Heart left ventricle (tissue), 16 donors: ENCODE data around the gene RHAG. TPM values are rescaled to one million over a fixed set of nuclear protein-coding genes. Genes with fewer than 3 reads are reported as not detected.

Experiments
- ATAC-seq, 4 donors: fragments of 200-7000 bp; cut with Tn5 transposase; one replicate each; pipeline ENCODE4 v1.9.1; 2020 to 2022; ENCODE audit warnings: moderate library complexity in 4 of 4, mild to moderate bottlenecking in 3 of 4, moderate number of reproducible peaks in 1 of 4
- DNase-seq, 5 donors: peaks; one replicate each; pipeline ENCODE4 v3.0.0-alpha.2; 2020
- H3K27ac ChIP-seq, 12 donors: fragments of 200-600 bp; sonication (generic) in 4 of 12; one replicate each; pipeline versions ENCODE4 v1.5.0 to v1.8.0; 2016 to 2022; ENCODE audit warnings: mild to moderate bottlenecking in 2 of 12
- H3K27me3 ChIP-seq, 9 donors: fragments of 200-600 bp; sonication (generic) in 2 of 9; one replicate each; pipeline versions ENCODE4 v1.5.1 to v1.8.0; 2016 to 2022; ENCODE audit warnings: mild to moderate bottlenecking in 3 of 9
- H3K36me3 ChIP-seq, 9 donors: fragments of 200-600 bp; sonication (generic) in 2 of 9; one replicate each; pipeline versions ENCODE4 v1.5.0 to v1.8.0; 2018 to 2022; ENCODE audit warnings: mild to moderate bottlenecking in 2 of 9
- H3K4me1 ChIP-seq, 12 donors: fragments of 200-600 bp; sonication (generic) in 4 of 12; one replicate each; pipeline versions ENCODE4 v1.5.0 to v1.8.0; 2016 to 2022; ENCODE audit warnings: mild to moderate bottlenecking in 3 of 12
- H3K4me3 ChIP-seq, 12 donors: fragments of 200-600 bp; sonication (generic) in 4 of 12; one replicate each; pipeline versions ENCODE4 v1.5.0 to v1.8.0; 2017 to 2022; ENCODE audit warnings: mild to moderate bottlenecking in 9 of 12, moderate library complexity in 4 of 12
- H3K9me3 ChIP-seq, 12 donors: fragments of 200-600 bp; sonication (generic) in 4 of 12; one replicate each; pipeline versions ENCODE4 v1.5.0 to v1.8.0; 2016 to 2022; ENCODE audit warnings: mild to moderate bottlenecking in 1 of 12
- POLR2A ChIP-seq, 2 donors: fragments of 450-650 bp; IDR thresholded peaks; one replicate each; pipeline ENCODE4 v1.6.1; 2017; ENCODE audit warnings: antibody characterized with exemption in 2 of 2, mild to moderate bottlenecking in 2 of 2, moderate library complexity in 2 of 2
- WGBS, 4 donors: extraction: QIAGEN DNeasy Blood & Tissue Kit in 2 of 4; methylation state at CpG; one replicate each; pipeline versions ENCODE4 v1.1.5 to v1.1.7; 2013 to 2018; 5-methylcytosine and 5-hydroxymethylcytosine counted together
- intact Hi-C, 10 donors: fragments of 100-400 bp; cut with DNase I; formaldehyde crosslinking; loops; one replicate each; pipeline versions ENCODE4 v1.11.1 to v1.14.2; 2022
- polyA plus RNA-seq, 2 donors: library from polyadenylated mRNA; stranded (reverse); fragments of 200-250 nt; gene quantifications; one replicate each; pipeline ENCODE4 v1.2.3, GENCODE V29; 2013
- total RNA-seq, 9 donors: library from RNA; depleted of rRNA in 2 of 9; stranded (reverse); fragments of >200 nt in 2 of 9; fragmentation: NEBNext Ultra II Directional in 3 of 9; extraction: Animal tissue kit (Norgen Biotek cat#: 25700) in 3 of 9; gene quantifications; one replicate each; pipeline versions ENCODE4 v1.1.0 to v1.2.4, GENCODE V29; 2016 to 2023
- TF ChIP-seq, protein P1 (sequence below), 12 donors: fragments of 200-600 bp; sonication (generic) in 4 of 12; IDR thresholded peaks; one replicate each; pipeline versions ENCODE4 v1.5.0 to v1.8.0; 2018 to 2022; ENCODE audit warnings: antibody characterized with exemption in 12 of 12, mild to moderate bottlenecking in 5 of 12
- donor health status: ischemic (EF 13 %, LVEDD 7.1; RV severe dilation, severe dysfunction).
- donor health status: healthy with polysubstance abuse.
- donor health status: DM: no; HTN: yes; CAD: no.
- donor health status: DM: no; HTN: no; CAD: no.
- donor health status: ischemic (EF 25% LVEDD 6.9; RV normal size, moderate dysfunction).
- donor health status: ischemic (EF 25% LVEDD 5.7; RV mildly dilated, moderate dysfunction).
- donor health status: healthy.
- donor health status: DM: yes; HTN: yes; CAD: no.
- donor health status: ischemic (EF 35%, LVEDD 5.7; RV mildly dilated, moderate dysfunction).
- donor health status: nonischemic (EF 11% LVEDD 7.7; RV severe dilation, severe dysfunction).
- donor health status: DM: yes; HTN: yes; CAD: no.
- donor health status: PGD.
- donor health status: ischemic (EF 29% LVEDD 5.4; RV normal size, mild dysfunction).
- donor health status: nonischemic (EF 23%, LVEDD 6.1; RV moderate dilation, normal function).

The RHAG gene
- total and polyA plus RNA-seq, 11 donors, result 0.16 to 2.6 (median 0.44) TPM; not detected in 4

- intact Hi-C loops, result no loop called here
- Histone ChIP-seq H3K9me3 (peaks cover 0 to 8% (median 0%) of the 10 kb centered on the region in 12 donors), H3K27ac (peak overlapping the region in 4 of 12 donors; percentile 6 to 38 (median 16)), H3K36me3 (no peaks in the 10 kb centered on the region), H3K27me3 (peaks cover 0 to 5% (median 0%) of the 10 kb centered on the region in 9 donors), H3K4me3 (no peak overlapping the region), H3K4me1 (peaks cover 0 to 3% (median 0%) of the 10 kb centered on the region in 12 donors)
- TF ChIP-seq, protein P1, sequence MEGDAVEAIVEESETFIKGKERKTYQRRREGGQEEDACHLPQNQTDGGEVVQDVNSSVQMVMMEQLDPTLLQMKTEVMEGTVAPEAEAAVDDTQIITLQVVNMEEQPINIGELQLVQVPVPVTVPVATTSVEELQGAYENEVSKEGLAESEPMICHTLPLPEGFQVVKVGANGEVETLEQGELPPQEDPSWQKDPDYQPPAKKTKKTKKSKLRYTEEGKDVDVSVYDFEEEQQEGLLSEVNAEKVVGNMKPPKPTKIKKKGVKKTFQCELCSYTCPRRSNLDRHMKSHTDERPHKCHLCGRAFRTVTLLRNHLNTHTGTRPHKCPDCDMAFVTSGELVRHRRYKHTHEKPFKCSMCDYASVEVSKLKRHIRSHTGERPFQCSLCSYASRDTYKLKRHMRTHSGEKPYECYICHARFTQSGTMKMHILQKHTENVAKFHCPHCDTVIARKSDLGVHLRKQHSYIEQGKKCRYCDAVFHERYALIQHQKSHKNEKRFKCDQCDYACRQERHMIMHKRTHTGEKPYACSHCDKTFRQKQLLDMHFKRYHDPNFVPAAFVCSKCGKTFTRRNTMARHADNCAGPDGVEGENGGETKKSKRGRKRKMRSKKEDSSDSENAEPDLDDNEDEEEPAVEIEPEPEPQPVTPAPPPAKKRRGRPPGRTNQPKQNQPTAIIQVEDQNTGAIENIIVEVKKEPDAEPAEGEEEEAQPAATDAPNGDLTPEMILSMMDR (IDR thresholded peaks at IDR 0.05), result no peak
- 53 to 71% (median 64%) methylated on average over 10 of the region's 10 CpGs for WGBS, 4 donors
- DNase-seq (peak in 3 of 5 donors; percentile 9 to 36 (median 20)), ATAC-seq (peak in 2 of 4 donors; percentile 48 to 75)
Measured at GRCh38 chr6:49565855-49566254, 70.8 kb downstream of the RHAG start.

DNA sequence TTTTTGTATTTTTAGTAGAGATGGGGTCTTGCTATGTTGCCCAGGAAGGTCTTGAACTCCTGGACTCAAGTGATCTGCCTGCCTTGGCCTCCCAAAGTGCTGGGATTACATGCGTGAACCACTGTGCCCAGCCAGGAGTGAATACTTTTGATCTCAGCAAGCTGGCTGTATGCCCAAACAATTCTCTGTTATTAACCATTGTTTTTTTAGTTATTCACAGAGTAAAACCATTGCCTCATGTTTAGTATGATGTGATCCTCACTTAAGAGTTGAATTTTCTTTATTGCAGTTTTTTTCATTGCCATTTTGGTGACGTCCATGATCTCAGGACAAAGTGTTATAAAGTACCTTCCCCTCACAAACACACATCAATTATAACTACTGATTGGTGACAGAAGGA lies 71.4 kb downstream of the RHAG start:
- H3K4me1 ChIP-seq, result peaks cover 0 to 3% (median 0%) of the 10 kb centered on the region in 12 donors
- peaks cover 0 to 8% (median 0%) of the 10 kb centered on the region in 12 donors for H3K9me3 ChIP-seq
- WGBS, 4 donors, result 37 to 56% (median 44%) methylated on average over 2 of the region's 2 CpGs
- DNase-seq (no peak), ATAC-seq (no peak)
- TF ChIP-seq POLR2A (IDR thresholded peaks at IDR 0.05), result no peak
- TF ChIP-seq, protein P1 (IDR thresholded peaks at IDR 0.05), result no peak
- no peak overlapping the region for H3K4me3 ChIP-seq
- intact Hi-C loops, result no loop called here
- no peaks in the 10 kb centered on the region for H3K36me3 ChIP-seq
- H3K27ac ChIP-seq, result peak overlapping the region in 1 of 12 donors; percentile 38
- peaks cover 0 to 5% (median 0%) of the 10 kb centered on the region in 9 donors for H3K27me3 ChIP-seq

- Histone ChIP-seq H3K9me3 (peaks cover 0 to 8% (median 0%) of the 10 kb centered on the region in 12 donors), H3K4me3 (no peak overlapping the region), H3K27me3 (peaks cover 0 to 5% (median 0%) of the 10 kb centered on the region in 9 donors), H3K4me1 (peaks cover 0 to 3% (median 0%) of the 10 kb centered on the region in 12 donors), H3K36me3 (no peaks in the 10 kb centered on the region), H3K27ac (no peak overlapping the region)
- DNase-seq (no peak), ATAC-seq (no peak)
- TF ChIP-seq, protein P1 (IDR thresholded peaks at IDR 0.05), result no peak
- TF ChIP-seq POLR2A (IDR thresholded peaks at IDR 0.05), result no peak
- intact Hi-C loops, result no loop called here
- 38 to 64% (median 56%) methylated on average over 1 of the region's 1 CpG for WGBS, 4 donors
Measured at GRCh38 chr6:49564552-49564951, 72.1 kb downstream of the RHAG start.

GRCh38 chr6:49563006-49563886 lies 73.4 kb downstream of the RHAG start:
- ATAC-seq (no peak), DNase-seq (no peak)
- Histone ChIP-seq H3K4me3 (no peak overlapping the region), H3K27ac (no peak overlapping the region), H3K27me3 (peaks cover 0 to 5% (median 0%) of the 10 kb centered on the region in 9 donors), H3K9me3 (peaks cover 0 to 8% (median 0%) of the 10 kb centered on the region in 12 donors), H3K4me1 (peaks cover 0 to 3% (median 0%) of the 10 kb centered on the region in 12 donors), H3K36me3 (no peaks in the 10 kb centered on the region)
- intact Hi-C loops, result no loop called here
- TF ChIP-seq POLR2A (IDR thresholded peaks at IDR 0.05), result no peak
- TF ChIP-seq, protein P1 (IDR thresholded peaks at IDR 0.05), result no peak
- WGBS, 4 donors, result 54 to 69% (median 65%) methylated on average over 5 of the region's 5 CpGs
